Endothelial cell of umbilical vein (primary cell): Measurements from ENCODE around the gene AMZ1.

Experiments used
- EZH2 ChIP-seq: IDR thresholded peaks from 2 replicates; pipeline ENCODE4 v1.6.1; 2012; ENCODE audit warnings: borderline replicate concordance, low read depth, mild to moderate bottlenecking, moderate library complexity, low read length, inconsistent platforms; ENCODE audit not compliant: severe bottlenecking
- POLR2A ChIP-seq: IDR thresholded peaks from 2 replicates; pipeline ENCODE4 v1.6.1; 2012; ENCODE audit warnings: low read depth, mild to moderate bottlenecking, control low read depth, low read length

GRCh38 chr7:2657208-2657607 is 30.8 kb upstream of the AMZ1 start:
- no peak for TF ChIP-seq POLR2A
- no peak for TF ChIP-seq EZH2
